WTC11 (cell line): ENCODE data around the gene KRT83.

ENCODE experiments used
- CREM ChIP-seq: sonication (generic); formaldehyde crosslinking; IDR thresholded peaks from 2 replicates; pipeline ENCODE4 v1.8.1; 2022; ENCODE audit warnings: mild to moderate bottlenecking, missing genetic modification reagents, moderate library complexity
- CTCF ChIP-seq: fragments of 200-600 bp; IDR thresholded peaks from 2 replicates; pipeline ENCODE4 v1.8.0; 2022; ENCODE audit warnings: antibody characterized with exemption
- FOXP1 ChIP-seq: sonication (generic); formaldehyde crosslinking; IDR thresholded peaks from 2 replicates; pipeline ENCODE4 v1.8.0; 2022; ENCODE audit warnings: missing genetic modification reagents, mild to moderate bottlenecking, moderate library complexity, borderline replicate concordance
- ZNF121 ChIP-seq: sonication (generic); formaldehyde crosslinking; IDR thresholded peaks from 2 replicates; pipeline ENCODE4 v1.8.0; 2023; ENCODE audit warnings: missing genetic modification reagents
- ZNF138 ChIP-seq: sonication (generic); formaldehyde crosslinking; conservative IDR thresholded peaks from 2 replicates; pipeline ENCODE4 v1.8.1; 2022; ENCODE audit warnings: mild to moderate bottlenecking, moderate library complexity, missing genetic modification reagents
- ZNF512 ChIP-seq: sonication (generic); formaldehyde crosslinking; IDR thresholded peaks from 2 replicates; pipeline ENCODE4 v1.8.1; 2022; ENCODE audit warnings: missing genetic modification reagents, borderline replicate concordance
- TF ChIP-seq, protein P1 (sequence below): sonication (generic); formaldehyde crosslinking; IDR thresholded peaks from 2 replicates; pipeline ENCODE4 v1.8.1; 2023; ENCODE audit warnings: mild to moderate bottlenecking, missing genetic modification reagents, moderate library complexity

DNA sequence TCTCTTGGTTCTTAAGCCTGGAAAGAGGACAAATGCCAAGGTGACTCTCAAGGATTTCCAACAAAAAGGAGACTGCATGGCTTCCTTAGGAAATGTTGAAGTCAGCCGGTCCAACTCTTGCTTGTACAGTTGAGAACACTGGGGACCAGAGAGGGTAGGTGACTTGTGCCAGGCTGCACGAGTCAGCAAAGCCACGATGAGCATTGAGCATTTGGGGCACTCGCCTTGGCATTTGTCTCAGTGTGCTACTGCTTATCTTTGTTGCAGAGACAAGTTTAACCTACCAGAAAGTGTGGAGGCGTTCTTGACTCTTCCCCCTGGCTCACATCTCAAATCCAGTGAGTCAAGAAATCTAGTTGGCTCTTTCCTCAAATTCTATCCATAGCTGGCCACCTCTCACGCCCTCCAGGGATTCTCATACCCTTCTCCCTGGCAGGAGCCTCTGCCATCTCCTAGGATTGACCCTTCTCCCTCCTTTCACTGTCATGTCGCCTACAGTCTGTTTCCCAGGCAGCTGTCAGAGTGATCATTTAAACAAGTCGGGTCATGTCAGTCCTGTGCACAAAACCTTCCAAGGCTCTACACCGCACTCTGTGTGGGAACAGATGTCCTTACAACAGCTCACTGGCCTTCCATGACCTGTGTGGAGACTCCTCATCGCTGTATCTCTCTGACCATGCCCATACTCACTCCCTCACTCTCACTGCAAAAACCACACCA, 17.2 kb upstream of the KRT83 start:
- no peak for TF ChIP-seq CREM (CRISPR knock-in tag)
- TF ChIP-seq CTCF: no peak
- no peak for TF ChIP-seq ZNF512 (CRISPR knock-in tag)
- TF ChIP-seq ZNF138 (CRISPR knock-in tag): no peak
- TF ChIP-seq ZNF121 (CRISPR knock-in tag): no peak
- no peak for TF ChIP-seq FOXP1 (CRISPR knock-in tag)
- TF ChIP-seq, protein P1, sequence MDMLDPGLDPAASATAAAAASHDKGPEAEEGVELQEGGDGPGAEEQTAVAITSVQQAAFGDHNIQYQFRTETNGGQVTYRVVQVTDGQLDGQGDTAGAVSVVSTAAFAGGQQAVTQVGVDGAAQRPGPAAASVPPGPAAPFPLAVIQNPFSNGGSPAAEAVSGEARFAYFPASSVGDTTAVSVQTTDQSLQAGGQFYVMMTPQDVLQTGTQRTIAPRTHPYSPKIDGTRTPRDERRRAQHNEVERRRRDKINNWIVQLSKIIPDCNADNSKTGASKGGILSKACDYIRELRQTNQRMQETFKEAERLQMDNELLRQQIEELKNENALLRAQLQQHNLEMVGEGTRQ (CRISPR knock-in tag): no peak
